ENCODE results near the gene FBXL4.

FBXL4 gene

DNA sequence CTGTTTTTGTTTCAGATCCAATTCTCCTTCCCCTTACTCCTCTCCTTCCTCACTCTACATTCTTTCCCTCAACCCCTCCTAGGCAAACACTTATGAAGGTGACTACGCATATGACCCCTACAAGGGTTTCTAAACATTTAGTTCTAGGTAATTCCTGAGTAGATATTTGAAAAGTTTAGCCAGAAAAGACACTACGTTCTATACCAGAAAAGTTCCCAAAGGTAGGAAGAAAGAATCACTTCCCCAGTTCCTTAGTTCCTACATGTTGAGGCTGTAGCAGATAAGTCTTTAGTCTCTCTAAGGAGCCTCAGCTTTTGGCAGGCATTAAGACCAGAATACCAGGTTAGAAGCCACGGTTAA lies 101.7 kb downstream of the FBXL4 start:
- TF ChIP-seq, protein P1, sequence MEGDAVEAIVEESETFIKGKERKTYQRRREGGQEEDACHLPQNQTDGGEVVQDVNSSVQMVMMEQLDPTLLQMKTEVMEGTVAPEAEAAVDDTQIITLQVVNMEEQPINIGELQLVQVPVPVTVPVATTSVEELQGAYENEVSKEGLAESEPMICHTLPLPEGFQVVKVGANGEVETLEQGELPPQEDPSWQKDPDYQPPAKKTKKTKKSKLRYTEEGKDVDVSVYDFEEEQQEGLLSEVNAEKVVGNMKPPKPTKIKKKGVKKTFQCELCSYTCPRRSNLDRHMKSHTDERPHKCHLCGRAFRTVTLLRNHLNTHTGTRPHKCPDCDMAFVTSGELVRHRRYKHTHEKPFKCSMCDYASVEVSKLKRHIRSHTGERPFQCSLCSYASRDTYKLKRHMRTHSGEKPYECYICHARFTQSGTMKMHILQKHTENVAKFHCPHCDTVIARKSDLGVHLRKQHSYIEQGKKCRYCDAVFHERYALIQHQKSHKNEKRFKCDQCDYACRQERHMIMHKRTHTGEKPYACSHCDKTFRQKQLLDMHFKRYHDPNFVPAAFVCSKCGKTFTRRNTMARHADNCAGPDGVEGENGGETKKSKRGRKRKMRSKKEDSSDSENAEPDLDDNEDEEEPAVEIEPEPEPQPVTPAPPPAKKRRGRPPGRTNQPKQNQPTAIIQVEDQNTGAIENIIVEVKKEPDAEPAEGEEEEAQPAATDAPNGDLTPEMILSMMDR (IDR thresholded peaks at IDR 0.05): no peak; the same call in 1 of the 2 replicates

DNA sequence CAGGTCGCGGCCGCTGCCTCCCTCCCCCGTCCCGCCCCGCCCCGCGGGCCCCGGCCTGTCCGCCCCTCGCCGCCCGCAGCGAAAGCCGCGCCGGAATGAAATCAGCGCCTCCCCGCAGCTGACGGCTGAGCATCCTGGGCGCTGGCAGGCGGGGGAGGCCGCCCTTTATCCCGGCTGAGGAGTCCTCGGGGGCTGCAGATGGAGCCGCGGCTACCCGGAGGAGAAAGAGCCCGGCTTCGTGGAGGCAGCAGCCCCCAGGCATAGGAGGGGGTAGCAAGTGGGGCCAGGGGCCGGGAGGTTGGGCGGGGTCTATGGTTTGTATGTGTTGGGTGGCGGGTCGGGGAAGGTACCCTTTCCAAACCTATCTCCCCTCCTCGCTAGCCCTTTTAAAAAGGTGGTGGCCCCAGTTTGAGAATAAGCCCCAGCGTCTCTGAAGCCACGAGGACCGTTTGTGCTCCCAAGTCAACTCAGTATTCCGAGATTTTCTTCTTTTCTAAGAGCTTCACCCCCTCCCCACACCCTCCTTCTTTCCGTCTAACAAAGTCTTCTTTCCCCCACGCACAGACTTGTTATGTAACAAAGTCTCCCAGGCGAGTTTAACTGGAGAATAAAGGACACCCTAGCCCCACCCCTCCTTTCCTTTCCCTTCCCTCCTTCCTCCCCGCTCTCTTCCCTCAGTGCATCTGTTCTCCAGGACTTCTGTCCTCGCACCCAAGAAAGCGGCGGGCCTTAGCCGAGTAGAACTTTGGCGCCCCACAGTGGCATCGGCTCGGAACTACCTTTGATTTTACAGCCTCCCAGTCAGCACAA lies 102.3 kb downstream of the FBXL4 start:
- TF ChIP-seq, protein P1 (IDR thresholded peaks at IDR 0.05): peak; percentile 85

DNA sequence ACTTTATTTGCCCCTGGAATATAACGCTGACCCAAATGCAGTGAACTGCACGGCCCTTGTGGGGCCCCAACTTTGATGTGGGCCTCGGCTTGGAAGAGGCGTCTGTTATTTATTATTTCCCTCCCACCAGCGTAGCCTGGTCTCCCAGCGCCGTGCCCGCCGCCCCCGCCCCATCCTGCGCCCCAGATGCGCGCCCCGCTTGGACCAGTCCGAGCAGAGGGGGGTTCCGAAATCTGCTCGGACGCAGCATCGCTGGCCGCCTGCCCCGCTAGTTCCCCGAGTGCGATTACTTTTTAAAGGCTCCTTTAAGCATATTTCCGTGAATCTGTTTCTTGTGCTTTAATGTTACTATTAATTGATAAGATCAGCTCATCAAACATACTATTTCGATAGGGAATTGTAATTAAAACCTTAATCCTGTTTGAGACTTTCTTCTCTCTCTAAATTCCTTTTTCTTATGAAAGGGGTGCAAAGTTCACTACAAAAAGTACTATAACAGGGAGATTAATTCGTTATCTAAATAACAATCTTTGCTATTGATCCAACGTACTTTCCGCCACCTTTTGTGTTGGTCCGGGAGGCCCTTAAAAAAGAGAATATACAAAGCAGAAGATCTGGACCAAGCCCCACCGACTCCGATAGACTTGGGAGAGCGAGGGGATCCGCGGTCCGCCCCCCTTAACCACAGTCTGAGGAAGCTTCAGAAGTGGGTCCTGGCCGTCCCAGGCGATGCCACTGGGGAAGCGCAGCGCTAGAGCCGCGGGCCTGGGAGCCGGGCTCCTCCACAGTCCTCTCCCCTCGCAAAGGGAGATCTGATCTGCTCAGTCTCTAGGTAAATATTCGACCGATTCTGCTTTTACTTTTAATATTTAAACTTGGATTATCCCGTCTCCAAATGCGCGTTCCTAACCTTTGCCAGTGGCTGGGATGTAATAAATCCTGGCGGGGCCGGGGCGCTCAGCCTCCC lies 103.2 kb downstream of the FBXL4 start:
- TF ChIP-seq, protein P1 (IDR thresholded peaks at IDR 0.05): no peak

DNA sequence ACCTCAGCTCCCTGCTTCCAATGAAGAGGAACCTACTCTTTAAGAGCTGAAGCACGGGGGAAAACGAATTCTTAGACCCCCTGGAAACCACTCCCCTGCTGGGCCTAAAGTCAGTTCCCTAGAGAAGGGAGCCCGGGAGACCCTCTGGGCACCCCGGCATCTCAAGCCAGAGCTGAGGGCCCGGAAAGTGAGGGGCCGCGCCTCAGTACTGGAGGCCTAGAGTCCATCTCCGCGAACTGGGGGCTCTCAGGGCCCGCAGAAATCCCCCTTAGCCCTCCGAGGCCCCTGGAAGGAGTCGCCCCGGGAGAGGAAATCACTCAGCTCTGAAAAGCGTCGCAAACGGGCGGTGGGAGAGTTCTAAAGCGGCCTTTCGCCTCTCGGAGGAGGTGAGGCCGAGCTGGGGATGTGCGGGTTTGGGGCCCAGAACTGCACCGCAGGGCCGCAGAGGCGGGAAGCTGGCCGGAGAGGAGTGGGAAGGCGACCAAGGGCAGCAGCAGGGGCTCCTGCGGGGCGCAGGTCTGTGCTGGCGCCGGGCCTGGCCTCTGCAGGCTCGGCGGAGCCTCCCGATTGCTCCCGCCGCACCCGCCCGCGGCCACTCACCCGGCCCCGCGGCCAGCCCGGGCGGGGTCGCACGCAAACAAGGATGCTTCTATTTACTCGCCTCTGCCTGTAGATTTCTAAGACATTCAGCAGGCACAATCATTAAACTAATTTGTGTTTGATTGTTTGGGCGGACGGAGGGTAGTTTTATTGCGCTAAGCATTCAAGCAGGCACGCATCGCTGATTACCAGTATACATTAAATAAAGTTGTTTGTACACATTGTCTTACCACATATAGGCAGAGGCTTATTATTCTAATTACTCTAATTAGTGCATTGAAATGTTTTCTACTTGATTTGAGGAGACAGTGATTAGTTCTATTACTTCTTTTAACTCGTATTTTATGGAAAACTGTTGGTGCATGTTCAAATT lies 104.2 kb downstream of the FBXL4 start:
- TF ChIP-seq, protein P1 (IDR thresholded peaks at IDR 0.05): no peak

DNA sequence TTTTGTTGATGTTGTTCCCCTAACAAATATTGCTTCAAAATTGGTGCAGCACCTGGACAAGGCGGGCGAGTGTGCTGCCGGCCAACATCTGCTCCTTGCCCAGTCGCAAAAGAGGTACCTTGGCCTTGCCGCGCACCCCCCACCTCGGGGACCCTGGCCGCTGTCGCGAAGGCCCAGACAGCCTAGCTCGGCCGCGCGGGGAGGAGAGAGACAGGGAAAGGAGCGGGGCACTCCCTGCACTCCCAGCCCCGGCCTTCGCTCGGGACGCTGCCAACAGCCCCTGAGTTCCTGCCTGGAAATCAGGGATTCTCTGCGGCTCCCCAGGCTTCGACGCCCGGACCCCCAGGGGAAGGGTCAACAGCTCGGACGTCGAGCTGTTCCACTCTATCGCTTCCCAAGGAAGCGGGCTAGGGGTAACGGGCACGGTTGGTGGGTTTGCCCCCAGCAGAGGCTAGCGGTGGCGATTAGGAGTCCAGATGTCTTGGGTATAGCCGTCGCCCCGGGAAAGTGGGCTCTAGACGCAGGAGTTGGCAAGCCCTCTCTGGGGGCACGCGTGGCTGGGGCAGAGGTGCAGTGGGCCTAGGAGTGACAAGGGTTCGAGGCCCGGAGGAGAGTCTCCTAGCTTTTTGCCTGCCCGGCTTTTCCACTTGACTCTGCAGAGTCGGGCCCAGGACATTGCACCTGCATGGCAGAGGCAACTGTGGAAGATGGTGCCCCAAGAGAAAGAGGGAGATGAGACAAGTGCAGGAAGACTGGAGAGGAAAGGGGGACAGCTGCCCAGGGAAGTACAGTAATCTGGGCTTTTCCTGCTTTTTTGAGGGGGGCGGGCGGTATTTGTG lies 105.2 kb downstream of the FBXL4 start:
- TF ChIP-seq, protein P1 (IDR thresholded peaks at IDR 0.05): no peak

DNA sequence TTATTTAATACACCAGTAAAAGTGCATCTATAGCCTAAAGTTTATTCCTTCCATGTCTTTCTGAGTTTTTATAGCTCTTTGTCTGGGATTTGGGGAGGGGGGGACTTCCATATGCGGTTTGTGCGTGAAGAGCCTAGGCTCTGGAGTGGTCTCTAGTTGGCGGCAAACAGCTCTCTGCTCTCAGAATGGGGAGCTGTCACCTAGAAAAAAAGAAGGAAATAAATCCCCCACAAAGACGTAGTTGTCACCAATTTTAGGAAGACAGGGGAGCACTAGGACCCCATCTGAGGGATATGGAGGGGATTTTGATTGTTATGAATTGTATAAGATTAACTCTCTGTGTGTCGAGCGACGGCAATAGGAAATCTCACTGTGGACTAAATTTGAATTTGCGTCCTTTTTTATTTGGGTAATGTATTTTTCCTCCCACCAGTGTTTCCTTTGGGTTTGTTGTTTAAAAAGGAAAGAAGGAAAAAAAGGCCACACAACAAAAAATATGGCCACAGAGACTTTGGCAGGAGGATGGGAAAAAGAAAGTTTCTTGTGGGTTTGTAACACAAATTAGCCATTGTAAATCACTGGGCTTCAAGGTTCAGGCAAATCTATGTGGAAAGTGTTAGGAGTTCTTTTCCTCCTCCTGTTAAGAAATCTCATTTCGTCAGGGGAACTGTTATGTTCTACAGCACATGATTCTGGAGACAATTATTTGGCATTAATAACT lies 106.0 kb downstream of the FBXL4 start:
- TF ChIP-seq, protein P1 (IDR thresholded peaks at IDR 0.05): no peak

Data from LNCAP (cell line).